AG08396 (cell line): ENCODE measurements around the gene SMAD5.

Experiments used
- DNase-seq: peaks from one replicate; pipeline ENCODE4 v3.0.0; 2012; ENCODE audit warnings: low spot score, mixed read lengths

Gene SMAD5

GRCh38 chr5:136155761-136156160 lies 23.1 kb downstream of the SMAD5 start:
- no peak for DNase-seq

GRCh38 chr5:136157514-136157913 lies 24.9 kb downstream of the SMAD5 start:
- DNase-seq = no peak

GRCh38 chr5:136159457-136159856 lies 26.8 kb downstream of the SMAD5 start:
- peak; percentile 25 for DNase-seq

- DNase-seq = no peak
Observed at GRCh38 chr5:136162008-136162407, 29.4 kb downstream of the SMAD5 start.

- DNase-seq = no peak
Observed at GRCh38 chr5:136164226-136164625, 31.6 kb downstream of the SMAD5 start.

GRCh38 chr5:136166909-136167308 lies 34.3 kb downstream of the SMAD5 start:
- DNase-seq = no peak

GRCh38 chr5:136169218-136169617 lies 36.6 kb downstream of the SMAD5 start:
- no peak for DNase-seq

GRCh38 chr5:136174021-136174659 lies 41.5 kb downstream of the SMAD5 start:
- peak; percentile 61 for DNase-seq

- no peak for DNase-seq
Observed at GRCh38 chr5:136182618-136183017, 50.0 kb downstream of the SMAD5 start.

- DNase-seq = no peak
Observed at GRCh38 chr5:136185974-136186665, 53.5 kb downstream of the SMAD5 start.

GRCh38 chr5:136186796-136187195 lies 54.2 kb downstream of the SMAD5 start:
- DNase-seq = no peak

GRCh38 chr5:136188859-136189258 lies 56.2 kb downstream of the SMAD5 start:
- DNase-seq = no peak

GRCh38 chr5:136190091-136190720 lies 57.6 kb downstream of the SMAD5 start:
- no peak for DNase-seq

- DNase-seq = peak; percentile 2
Observed at GRCh38 chr5:136190904-136191303, 58.3 kb downstream of the SMAD5 start.

GRCh38 chr5:136191304-136192014 lies 58.8 kb downstream of the SMAD5 start:
- peak; percentile 29 for DNase-seq

GRCh38 chr5:136192015-136192525 lies 59.4 kb downstream of the SMAD5 start:
- DNase-seq = peak; percentile 38

- DNase-seq = peak; percentile 38
Observed at GRCh38 chr5:136192526-136193321, 60.1 kb downstream of the SMAD5 start, which contains the start of gene SMIM32. Gene SMIM32 (minus strand): TSS chr5:136193162. CDS start chr5:136192524, 638 bp downstream.

- peak; percentile 8 for DNase-seq
Observed at GRCh38 chr5:136193322-136193935, 60.8 kb downstream of the SMAD5 start.

- DNase-seq = no peak
Observed at GRCh38 chr5:136194576-136194975, 61.9 kb downstream of the SMAD5 start.

- DNase-seq = no peak
Observed at GRCh38 chr5:136195971-136196820, 63.6 kb downstream of the SMAD5 start.
